Stimulated activated CD8-positive, alpha-beta memory T cell treated with anti-CD3 and anti-CD28 coated beads, Interleukin-2, amount 100 ng/mL, for 48 hours (primary cell): Measurements from ENCODE around the gene FOLR1.

Source experiments
- DNase-seq, 2 donors: peaks; one replicate each; pipeline ENCODE4 v3.0.0-alpha.2; 2020; ENCODE audit warnings: low read depth in 2 of 2

The FOLR1 gene

DNA sequence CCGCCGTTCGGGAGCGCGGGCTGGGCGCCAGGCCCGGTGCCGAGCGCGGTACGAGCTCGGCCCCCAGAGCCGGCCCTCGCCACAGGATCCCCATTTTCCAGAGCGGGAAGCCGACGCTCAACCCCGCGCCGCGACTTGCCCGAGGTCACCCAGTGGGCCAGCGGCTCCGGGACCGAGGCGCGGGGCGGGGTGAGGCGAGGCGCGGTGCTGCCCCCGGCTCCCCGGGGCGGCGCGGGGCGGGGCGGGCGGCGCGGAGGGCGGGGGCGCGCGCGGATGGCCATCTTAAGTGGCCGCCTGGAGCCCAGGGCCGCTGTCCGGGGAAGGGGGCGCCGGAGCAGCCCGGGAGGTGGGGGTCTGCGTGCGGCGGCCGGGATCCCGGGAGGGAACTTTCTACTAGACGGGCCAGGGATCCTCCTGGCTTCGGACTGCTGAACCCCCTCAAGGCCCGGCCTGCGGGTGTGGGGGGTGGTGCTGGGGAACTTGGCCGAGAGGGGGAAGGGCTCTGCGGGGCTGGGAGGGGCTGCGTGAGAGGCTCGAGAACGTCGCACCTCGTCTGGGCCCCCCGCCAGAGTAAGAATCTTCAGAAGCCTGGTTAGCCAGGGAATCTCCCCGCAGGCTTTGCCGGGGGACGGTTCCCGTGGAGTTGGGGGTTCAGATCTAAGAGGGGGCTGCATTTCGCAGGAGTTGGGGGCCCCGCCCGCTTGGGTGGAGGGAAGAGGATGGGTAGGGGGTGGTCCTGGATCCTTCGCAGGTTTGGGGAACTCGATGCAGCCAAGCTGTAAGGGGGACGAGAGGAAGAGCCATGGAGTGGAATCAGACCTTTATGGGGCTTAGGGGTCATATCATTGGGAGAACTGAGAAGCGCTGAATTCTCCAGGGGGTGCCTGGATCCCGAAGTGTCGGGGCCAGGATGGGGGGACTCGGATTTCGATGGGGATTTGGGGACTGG, 31.9 kb downstream of the FOLR1 start:
- DNase-seq, result peak; percentile 49 to 51

DNA sequence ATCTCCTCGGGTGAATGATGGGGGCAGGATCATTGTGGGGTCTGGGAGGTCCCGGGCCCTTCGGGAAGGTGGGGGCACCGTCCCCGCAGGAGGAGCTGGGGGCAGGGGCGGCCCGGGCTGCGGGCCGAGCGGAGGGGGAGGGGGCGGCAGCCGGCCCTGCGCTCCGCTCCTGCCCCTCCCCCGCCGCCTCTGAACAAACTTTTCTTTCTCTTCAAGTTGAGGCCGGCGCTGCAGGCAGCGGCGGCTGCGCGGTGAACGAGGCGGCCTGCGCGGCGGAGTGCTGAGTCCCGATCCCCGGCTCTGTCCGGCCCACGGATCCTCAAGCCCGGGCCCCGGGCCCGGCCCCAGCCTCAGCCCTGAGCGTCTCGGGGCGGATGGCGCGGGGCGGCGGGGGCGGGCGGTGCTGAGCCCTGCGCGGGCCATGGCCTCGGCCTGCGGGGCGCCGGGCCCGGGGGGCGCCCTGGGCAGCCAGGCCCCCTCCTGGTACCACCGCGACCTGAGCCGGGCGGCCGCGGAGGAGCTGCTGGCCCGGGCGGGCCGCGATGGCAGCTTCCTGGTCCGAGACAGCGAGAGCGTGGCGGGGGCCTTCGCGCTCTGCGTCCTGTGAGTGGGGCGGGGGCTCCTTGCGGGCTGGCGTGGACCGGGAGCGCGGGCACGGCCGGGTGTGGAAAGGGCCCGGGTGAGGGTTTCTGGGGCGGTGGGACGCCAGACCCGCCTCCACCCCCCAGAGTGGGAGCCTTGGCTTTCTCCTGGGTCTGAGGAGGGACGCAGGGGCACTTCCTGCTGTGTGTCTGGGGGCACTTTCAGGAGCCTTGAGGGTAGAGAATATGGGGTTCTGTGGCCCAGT, 32.8 kb downstream of the FOLR1 start, which contains the start of gene INPPL1:
INPPL1 (plus strand) TSS at position 204 of the 847 bp plus-strand sequence; CDS start at position 422, 218 bp downstream.
- peak in 1 of 2 donors; percentile 34 for DNase-seq

DNA sequence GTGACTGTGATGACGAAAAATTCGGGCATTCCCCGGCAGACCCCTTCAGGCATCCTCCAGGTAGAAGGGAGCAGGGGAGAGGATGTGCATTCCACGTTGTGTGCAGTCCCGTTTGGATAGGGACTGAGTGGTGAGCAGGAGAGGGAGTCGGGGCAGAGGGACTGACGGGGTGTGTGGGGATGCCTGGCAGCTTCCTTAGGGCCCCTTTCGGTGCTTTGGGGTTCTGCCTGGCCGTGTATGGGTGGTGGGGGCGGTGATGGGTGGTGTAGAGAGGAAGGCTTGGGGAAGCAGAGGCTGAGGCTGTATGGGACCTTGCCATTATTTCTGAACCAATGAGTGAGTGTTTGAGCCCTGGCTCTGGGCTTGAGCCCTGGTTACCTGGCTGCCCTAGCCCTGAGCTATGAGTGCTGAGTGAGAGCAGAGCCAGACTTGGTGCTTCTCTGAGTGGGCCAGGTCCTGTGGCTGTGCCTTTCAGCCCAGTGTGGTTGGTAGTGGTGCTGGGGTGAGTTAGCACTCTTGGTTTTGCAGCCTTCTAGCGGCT, 33.5 kb downstream of the FOLR1 start:
- DNase-seq, result no peak

DNA sequence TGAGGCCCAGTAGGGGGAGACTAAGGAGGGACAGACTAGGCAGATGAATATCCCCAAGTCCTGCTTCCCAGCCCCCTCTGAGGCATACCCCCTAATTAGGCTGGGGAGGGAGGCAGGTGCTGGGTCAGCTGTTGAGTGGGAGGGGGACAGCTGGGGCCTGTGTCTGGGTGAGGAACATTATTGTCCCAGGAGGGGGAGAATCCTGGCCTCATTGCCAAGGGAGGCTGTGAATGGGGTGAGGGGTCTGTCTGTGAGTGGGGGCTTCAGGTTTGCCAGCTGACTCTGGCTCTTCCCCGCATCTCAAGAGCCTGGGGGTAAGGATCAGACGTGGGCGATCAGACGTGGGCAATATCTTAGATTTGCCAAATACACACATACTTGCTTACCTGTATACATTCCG, 34.8 kb downstream of the FOLR1 start:
- no peak for DNase-seq

DNA sequence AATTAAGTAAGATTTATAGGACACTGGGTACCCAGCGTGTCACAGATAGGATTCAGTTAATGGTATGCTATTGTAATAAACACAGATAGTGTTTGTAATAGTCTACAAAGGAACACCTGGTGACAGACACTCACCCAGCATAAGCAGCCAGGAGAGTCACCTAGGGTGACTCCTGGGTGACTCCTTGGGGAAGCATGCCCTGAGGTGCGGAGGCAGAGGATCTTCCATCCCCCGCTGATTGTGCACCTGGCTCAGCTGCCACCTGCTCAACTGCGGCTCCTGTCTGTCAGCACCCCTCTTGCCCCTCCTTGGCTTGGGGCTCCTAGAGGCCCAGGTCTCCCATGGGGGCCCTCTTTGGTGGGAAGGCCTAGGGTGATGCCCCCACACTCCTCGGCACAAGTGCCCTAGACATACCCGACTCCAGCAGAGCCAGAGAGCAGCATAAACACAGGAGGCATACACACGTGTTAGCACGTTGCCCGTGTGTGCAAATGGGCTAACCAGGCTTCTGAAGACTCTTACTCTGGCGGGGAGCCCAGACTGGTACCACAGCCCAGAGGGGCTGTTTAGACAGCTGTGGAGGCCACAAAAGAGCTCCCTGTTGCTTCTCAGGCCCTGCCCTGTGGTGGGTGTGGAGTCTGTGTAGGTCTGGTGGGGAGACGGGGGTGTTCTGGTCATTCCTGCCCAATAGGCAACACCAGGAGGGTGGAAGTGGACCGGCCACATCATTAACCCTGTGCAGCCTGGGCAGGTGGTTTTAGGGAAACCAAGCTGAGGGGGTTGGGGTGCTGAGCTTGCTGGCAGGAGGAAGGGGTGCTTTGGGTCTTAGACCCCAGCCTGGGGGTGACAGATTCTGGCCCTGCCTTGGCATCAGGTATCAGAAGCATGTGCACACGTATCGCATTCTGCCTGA, 35.6 kb downstream of the FOLR1 start:
- DNase-seq, result no peak

DNA sequence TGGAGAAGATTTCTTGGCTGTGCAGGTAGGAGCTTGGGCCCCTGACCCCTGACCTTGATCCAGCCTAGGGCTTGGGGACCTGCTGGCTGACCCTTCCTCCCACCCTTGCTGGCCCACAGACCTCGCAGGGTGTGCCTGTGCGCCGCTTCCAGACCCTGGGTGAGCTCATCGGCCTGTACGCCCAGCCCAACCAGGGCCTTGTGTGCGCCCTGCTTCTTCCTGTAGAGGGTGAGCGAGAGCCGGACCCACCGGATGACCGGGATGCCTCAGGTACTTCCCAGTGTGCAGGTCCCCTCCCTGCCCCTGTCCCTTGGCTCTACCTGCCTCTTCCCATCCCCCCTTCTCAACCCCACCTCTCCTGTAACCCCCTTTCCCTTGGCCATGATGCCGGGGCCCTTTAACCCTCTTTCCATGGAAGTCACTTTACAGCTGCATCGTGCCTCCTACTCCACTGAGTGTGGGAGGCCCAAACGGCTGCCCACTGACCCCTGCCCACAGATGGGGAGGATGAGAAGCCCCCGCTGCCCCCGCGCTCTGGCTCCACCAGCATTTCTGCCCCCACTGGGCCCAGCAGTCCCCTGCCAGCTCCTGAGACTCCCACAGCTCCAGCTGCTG, 36.4 kb downstream of the FOLR1 start:
- DNase-seq, result no peak

DNA sequence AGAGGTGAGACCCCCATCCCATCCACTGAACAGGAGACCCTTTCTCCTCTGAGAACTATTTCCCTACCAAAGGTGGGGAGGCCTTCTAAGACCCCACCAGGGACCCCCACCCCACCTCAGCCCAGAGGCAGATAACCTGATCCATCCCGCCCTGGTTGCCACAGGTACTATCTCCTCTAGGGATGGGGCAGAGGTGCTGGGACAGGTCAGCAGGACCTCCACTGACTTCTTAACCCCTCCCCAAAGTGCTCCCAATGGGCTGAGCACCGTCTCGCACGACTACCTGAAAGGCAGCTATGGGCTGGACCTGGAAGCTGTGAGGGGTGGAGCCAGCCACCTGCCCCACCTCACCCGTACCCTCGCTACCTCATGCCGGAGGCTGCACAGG, 36.9 kb downstream of the FOLR1 start:
- no peak for DNase-seq

DNA sequence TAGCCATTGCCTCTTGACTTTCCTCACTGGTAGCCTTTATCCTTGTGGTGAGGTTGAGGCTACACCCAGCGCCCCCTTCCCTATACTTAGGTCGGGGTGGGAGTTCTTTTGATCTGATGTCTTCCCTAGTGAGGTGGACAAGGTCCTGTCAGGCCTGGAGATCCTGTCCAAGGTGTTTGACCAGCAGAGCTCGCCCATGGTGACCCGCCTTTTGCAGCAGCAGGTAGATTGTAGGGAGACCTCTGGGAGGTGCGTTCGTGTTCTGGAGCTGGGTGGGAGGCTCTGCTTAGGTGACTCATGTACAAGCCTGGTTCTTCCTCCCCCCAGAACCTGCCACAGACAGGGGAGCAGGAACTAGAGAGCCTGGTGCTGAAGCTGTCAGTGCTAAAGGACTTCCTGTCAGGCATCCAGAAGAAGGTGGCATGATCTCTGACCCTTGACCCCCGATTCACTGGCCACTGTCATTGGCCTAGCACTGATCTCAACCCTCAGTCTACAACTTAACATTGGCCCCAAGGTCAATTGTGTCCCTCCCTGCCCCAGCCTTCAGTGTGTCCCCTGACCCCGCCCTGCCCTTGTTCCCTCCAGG, 37.5 kb downstream of the FOLR1 start:
- no peak for DNase-seq

DNA sequence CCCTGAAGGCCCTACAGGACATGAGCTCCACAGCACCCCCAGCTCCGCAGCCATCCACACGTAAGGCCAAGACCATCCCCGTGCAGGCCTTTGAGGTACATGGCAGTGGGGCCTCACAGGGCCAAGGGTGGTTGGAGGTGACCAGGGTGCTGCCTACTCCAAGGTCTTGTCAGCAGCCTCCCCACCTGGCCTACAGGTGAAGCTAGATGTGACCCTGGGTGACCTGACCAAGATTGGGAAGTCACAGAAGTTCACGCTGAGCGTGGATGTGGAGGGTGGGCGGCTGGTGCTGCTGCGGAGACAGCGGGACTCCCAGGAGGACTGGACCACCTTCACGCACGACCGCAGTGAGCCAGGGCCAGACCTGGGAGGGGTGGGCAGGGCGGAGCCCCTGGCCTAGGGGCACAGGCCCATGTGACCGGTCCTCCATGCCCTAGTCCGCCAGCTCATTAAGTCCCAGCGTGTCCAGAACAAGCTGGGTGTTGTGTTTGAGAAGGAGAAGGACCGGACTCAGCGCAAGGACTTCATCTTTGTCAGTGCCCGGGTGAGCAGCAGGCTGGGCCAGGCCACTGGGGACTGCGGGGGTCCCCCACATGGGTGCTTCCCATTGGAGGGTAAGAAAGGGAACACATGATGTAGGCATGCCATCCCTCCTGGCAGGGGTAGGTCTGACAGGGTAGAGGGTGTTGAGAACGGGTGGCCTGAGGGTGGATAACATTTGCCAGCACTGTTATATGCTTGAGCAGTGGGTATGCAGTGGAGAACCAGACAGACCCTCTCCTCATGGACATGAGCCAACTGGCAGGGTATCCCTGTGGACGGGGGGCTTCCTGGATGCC, 38.2 kb downstream of the FOLR1 start:
- DNase-seq, result no peak

DNA sequence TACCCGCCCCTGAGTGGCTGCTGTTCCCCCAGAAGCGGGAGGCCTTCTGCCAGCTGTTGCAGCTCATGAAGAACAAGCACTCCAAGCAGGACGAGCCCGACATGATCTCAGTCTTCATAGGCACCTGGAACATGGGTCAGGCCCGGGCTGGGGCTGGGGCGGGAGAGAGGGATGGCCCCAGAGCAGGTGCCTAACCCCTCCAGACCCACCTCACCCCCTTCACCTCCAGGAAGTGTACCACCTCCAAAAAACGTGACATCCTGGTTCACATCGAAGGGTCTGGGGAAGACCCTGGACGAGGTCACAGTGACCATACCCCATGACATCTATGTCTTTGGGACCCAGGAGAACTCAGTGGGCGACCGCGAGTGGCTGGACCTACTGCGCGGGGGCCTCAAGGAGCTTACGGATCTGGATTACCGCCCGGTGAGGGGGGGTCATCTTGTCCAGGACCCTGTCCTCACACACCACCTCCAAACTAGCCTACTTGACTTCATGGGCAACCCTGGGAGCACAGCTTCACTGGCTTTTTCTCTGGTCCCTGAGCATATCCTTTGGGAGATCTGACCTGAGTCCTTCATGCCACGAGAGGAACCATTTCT, 38.9 kb downstream of the FOLR1 start:
- DNase-seq, result no peak

DNA sequence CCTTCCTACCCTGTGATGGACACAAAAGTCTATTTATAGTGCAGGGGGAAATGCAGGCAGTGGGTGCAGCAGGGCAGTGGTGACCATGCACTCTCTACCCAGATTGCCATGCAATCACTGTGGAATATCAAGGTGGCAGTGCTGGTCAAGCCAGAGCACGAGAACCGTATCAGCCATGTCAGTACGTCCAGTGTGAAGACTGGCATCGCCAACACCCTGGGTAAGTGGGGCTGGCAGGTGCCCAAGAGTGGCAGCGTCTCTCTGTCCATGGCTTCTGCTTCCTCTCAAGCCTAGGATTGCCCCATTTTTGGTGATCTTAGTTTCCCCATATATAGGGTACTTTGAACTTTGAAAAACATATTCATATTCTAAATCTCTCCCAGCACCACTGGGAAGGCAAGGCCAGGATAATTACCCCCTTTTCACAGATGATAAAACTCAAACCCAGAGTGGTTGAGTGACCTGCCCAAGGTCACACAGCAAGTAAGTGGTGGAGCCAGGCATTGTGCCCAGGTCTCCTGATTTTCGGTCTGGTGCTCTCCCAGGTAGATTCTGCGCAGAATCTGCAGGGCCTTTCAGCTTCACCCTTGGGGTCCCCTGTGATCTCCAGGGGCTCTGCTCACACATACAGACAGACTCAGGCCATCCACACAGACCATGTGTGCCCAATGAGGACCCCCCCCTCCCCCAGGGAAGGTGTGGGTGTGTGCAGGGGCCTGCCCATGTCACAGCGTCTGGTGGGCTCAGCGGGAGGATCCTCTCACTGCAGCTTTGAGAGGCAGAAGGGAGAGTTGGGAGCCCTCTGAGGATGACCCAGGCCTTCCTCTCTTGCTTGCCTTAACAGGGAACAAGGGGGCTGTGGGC, 39.7 kb downstream of the FOLR1 start:
- DNase-seq, result no peak

DNA sequence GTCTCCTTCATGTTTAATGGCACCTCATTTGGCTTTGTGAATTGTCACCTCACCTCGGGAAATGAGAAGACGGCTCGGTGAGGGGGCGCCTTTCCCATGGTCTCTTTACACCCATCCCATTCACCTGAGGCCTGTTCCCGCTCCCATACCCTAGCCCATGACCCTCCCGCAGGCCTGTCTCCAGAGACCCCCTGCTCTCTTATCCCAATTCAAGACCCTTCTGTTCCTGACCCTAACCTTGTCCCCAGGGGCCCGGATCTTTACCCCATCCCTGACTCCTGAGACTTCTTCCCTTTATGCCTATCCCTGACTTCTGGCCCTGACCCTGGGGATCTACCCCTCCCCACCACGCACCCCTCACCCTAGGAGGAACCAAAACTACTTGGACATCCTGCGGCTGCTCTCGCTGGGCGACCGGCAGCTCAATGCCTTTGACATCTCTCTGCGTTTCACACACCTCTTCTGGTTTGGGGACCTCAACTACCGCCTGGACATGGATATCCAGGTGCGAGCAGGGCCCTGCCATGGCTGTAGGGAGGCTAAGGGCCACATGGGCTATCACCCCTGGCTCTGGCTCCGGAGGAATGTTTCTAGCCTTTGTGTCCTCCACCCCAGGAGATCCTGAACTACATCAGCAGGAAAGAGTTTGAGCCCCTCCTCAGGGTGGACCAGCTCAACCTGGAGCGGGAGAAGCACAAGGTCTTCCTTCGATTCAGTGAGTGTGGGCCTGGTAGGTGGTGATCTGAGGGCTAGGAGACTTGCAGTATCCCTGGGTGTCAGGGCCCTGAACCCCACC, 40.5 kb downstream of the FOLR1 start:
- no peak for DNase-seq

DNA sequence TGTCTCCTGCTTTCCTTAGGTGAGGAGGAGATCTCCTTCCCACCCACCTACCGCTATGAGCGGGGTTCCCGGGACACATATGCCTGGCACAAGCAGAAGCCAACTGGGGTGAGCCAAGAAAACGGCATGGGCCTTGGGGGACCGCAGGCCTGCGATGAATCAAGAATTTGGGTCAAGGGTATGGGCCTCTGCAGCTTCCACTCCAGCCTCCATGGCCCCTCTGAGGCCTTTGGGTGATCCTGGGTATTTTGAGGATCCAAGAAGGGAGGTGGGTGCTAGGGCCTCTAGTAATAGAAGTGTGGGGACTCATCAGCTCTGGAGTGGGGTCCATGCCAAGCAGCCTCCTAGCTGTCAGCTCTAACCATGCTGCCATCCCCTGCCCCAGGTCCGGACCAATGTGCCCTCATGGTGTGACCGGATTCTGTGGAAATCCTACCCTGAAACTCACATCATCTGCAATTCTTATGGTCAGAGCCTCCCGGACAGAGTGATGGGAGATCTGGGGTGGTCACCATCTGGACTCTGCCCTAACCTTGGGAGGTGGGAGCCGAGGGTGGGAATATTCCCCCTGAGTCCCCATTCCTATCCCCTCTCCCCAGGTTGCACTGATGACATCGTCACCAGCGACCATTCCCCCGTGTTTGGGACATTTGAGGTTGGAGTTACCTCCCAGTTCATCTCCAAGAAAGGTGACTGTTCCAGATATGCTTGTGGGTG, 41.3 kb downstream of the FOLR1 start:
- DNase-seq, result no peak

DNA sequence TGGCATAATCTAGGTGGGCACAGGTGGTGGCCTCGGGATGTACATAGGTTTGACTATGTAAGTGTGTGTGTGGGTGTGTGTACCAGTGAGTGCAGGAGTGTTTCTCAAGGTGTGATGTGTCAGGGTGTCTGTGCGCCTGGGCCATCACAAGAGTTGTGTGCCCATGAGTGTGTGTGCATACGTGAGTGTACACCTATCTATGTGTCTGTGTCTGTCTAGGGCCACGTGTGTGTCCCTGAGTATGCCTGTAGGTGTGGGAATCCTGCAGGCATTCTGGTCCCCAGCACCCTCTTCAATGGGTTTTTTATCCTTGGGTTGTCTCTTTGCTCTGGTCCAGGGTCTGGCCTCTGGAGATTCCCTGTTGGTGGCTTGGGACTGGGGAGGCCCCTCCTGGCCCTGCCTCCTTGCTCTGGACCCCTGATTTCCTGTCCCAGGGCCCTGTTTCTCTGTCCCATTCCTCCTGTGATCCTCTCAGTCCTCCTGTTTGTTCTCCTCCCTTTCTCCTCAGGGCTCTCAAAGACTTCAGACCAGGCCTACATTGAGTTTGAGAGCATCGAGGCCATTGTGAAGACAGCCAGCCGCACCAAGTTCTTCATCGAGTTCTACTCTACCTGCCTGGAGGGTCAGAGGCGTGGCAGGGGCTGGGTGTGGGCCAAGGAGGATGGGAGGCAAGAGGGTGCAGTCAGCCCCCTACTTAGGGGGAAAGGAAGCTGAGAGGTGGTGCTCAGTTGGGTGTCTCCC, 42.0 kb downstream of the FOLR1 start:
- no peak for DNase-seq

DNA sequence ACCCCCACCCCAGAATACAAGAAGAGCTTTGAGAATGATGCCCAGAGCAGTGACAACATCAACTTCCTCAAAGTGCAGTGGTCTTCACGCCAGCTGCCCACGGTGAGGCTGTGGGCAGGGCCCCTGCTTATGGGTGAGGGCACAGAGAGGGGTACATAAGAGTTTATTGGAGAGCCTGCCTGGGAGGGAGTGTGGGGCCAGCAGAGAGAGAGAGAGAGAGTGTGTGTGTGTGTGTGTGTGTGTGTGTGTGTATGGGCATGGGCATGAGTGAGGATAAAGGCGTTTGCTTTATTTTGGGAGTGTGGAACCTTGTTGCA, 42.5 kb downstream of the FOLR1 start:
- no peak for DNase-seq

DNA sequence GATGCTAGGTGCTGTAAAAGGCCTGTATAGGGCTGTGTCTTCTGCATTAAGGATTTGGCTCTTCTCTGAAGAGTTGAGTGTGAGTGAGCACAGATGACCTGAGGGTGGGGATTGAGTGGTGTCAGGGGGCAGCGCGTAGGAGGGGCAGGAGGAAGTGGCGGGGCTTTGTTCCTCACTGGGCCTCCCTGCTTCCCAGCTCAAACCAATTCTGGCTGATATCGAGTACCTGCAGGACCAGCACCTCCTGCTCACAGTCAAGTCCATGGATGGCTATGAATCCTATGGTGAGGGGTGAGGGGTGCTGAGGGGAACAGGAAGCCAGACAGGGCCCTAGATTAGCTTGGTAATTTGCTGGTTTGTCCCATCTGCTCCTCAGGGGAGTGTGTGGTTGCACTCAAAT, 43.0 kb downstream of the FOLR1 start:
- DNase-seq, result no peak
